AG09309 (cell line): ENCODE measurements around the gene CARMIL3.

Experiments used
- DNase-seq: peaks from one replicate; pipeline ENCODE4 v3.0.0-alpha.2; 2010; ENCODE audit warnings: low read depth
- H3K4me3 ChIP-seq: 2 replicates; pipeline ENCODE4 v1.5.1; 2011; ENCODE audit warnings: mild to moderate bottlenecking, low read depth, low read length, moderate library complexity; ENCODE audit not compliant: control insufficient read depth
- CTCF ChIP-seq: IDR thresholded peaks from 2 replicates; pipeline ENCODE4 v1.5.1; 2011; ENCODE audit warnings: mild to moderate bottlenecking, low read depth, low read length, inconsistent platforms; ENCODE audit not compliant: insufficient read depth, control insufficient read depth; ENCODE audit errors: missing control alignments

The CARMIL3 gene

GRCh38 chr14:24077086-24077485 lies 25.3 kb downstream of the CARMIL3 start:
- DNase-seq, result no peak
- H3K4me3 ChIP-seq, result no peak overlapping the region
- no peak for TF ChIP-seq CTCF

GRCh38 chr14:24078146-24078545 lies 26.3 kb downstream of the CARMIL3 start:
- no peak for TF ChIP-seq CTCF
- H3K4me3 ChIP-seq, result no peak overlapping the region
- no peak for DNase-seq

- H3K4me3 ChIP-seq, result no peak overlapping the region
- DNase-seq, result no peak
- TF ChIP-seq CTCF, result no peak
These were observed 27.8 kb downstream of the CARMIL3 start for GRCh38 chr14:24079491-24080141.

- TF ChIP-seq CTCF, result no peak
- H3K4me3 ChIP-seq, result no peak overlapping the region
- no peak for DNase-seq
These were observed 28.3 kb downstream of the CARMIL3 start for GRCh38 chr14:24080142-24080530.

- TF ChIP-seq CTCF, result no peak
- H3K4me3 ChIP-seq, result peak overlapping the region; percentile 56
- no peak for DNase-seq
These were observed 29.3 kb downstream of the CARMIL3 start for GRCh38 chr14:24080888-24081738.

GRCh38 chr14:24081739-24082211 lies 30.0 kb downstream of the CARMIL3 start:
- DNase-seq, result no peak
- peak overlapping the region; percentile 37 for H3K4me3 ChIP-seq
- TF ChIP-seq CTCF, result no peak
